H9 (cell line): ENCODE data around the gene IL10RA. TPM values are rescaled to one million over a fixed set of nuclear protein-coding genes. Genes with fewer than 3 reads are reported as not detected.

ENCODE experiments used
- DNase-seq: peaks from one replicate; pipeline ENCODE4 v3.0.0-alpha.2; 2017
- H2AFZ ChIP-seq: one replicate; pipeline ENCODE4 v1.6.1; 2013; ENCODE audit warnings: mild to moderate bottlenecking, low read length, control low read depth, moderate library complexity
- H2AK5ac ChIP-seq: 2 replicates; pipeline ENCODE4 v1.6.1; 2013; ENCODE audit warnings: low read length, control low read depth, mixed read lengths; ENCODE audit not compliant: insufficient read length
- H2BK120ac ChIP-seq: one replicate; pipeline ENCODE4 v1.6.1; 2013; ENCODE audit warnings: low read depth, mild to moderate bottlenecking, low read length, control low read depth, inconsistent platforms; ENCODE audit not compliant: poor library complexity, severe bottlenecking
- H2BK12ac ChIP-seq: 2 replicates; pipeline ENCODE4 v1.6.1; 2013; ENCODE audit warnings: low read length, control low read depth, mixed read lengths, low read depth; ENCODE audit not compliant: insufficient read length
- H2BK15ac ChIP-seq: 2 replicates; pipeline ENCODE4 v1.6.1; 2013; ENCODE audit warnings: low read depth, low read length, control low read depth
- H2BK20ac ChIP-seq: one replicate; pipeline ENCODE4 v1.6.1; 2013; ENCODE audit warnings: low read depth, mild to moderate bottlenecking, low read length, control low read depth, inconsistent platforms; ENCODE audit not compliant: poor library complexity, severe bottlenecking
- H2BK5ac ChIP-seq: 2 replicates; pipeline ENCODE4 v1.6.1; 2013; ENCODE audit warnings: low read length, control low read depth, mixed read lengths; ENCODE audit not compliant: insufficient read length
- H3K14ac ChIP-seq: 2 replicates; pipeline ENCODE4 v1.6.1; 2013; ENCODE audit warnings: low read length, control low read depth; ENCODE audit not compliant: insufficient read depth
- H3K18ac ChIP-seq: 2 replicates; pipeline ENCODE4 v1.6.1; 2013; ENCODE audit warnings: low read depth, mild to moderate bottlenecking, mixed read lengths, low read length, control low read depth; ENCODE audit not compliant: insufficient read length
- H3K23ac ChIP-seq: 2 replicates; pipeline ENCODE4 v1.6.1; 2013; ENCODE audit warnings: low read length, control low read depth, mixed read lengths, low read depth; ENCODE audit not compliant: insufficient read length
- H3K23me2 ChIP-seq: 2 replicates; pipeline ENCODE4 v1.6.1; 2013; ENCODE audit warnings: low read depth, mild to moderate bottlenecking, mixed read lengths, low read length, control low read depth; ENCODE audit not compliant: insufficient read length, poor library complexity, severe bottlenecking
- H3K27ac ChIP-seq: 2 replicates; pipeline ENCODE4 v1.5.1; 2013; ENCODE audit warnings: low read length, control low read depth, mixed read lengths, low read depth; ENCODE audit not compliant: insufficient read length
- H3K27me3 ChIP-seq: 2 replicates; pipeline ENCODE4 v1.6.1; 2013; ENCODE audit warnings: low read length, control low read depth, inconsistent platforms; ENCODE audit not compliant: insufficient read depth
- H3K4ac ChIP-seq: 2 replicates; pipeline ENCODE4 v1.6.1; 2013; ENCODE audit warnings: low read depth, mild to moderate bottlenecking, control low read depth, inconsistent platforms, low read length, moderate library complexity
- H3K4me1 ChIP-seq: 2 replicates; pipeline ENCODE4 v1.6.1; 2013; ENCODE audit warnings: low read length, control low read depth, inconsistent platforms; ENCODE audit not compliant: insufficient read depth
- H3K4me2 ChIP-seq: 2 replicates; pipeline ENCODE4 v1.6.1; 2013; ENCODE audit warnings: low read length, control low read depth, mixed read lengths; ENCODE audit not compliant: insufficient read length, insufficient read depth
- H3K56ac ChIP-seq: 2 replicates; pipeline ENCODE4 v1.6.1; 2013; ENCODE audit warnings: low read depth, mild to moderate bottlenecking, mixed read lengths, low read length, control low read depth; ENCODE audit not compliant: insufficient read length
- H3K79me1 ChIP-seq: 2 replicates; pipeline ENCODE4 v1.6.1; 2013; ENCODE audit warnings: low read depth, mild to moderate bottlenecking, moderate library complexity, low read length, control low read depth, inconsistent platforms; ENCODE audit not compliant: insufficient read depth, poor library complexity, severe bottlenecking
- H3K79me2 ChIP-seq: 2 replicates; pipeline ENCODE4 v1.6.1; 2013; ENCODE audit warnings: low read length, control low read depth, inconsistent platforms; ENCODE audit not compliant: insufficient read depth
- H3K9ac ChIP-seq: 2 replicates; pipeline ENCODE4 v1.6.1; 2013; ENCODE audit warnings: low read length, control low read depth, mixed read lengths; ENCODE audit not compliant: insufficient read length; ENCODE audit errors: extremely low read depth
- H3K9me3 ChIP-seq: one replicate; pipeline ENCODE4 v1.6.1; 2013; ENCODE audit warnings: low read depth, low read length, inconsistent platforms; ENCODE audit not compliant: control insufficient read depth
- H3T11ph ChIP-seq: one replicate; pipeline ENCODE4 v1.6.1; 2013; ENCODE audit warnings: mild to moderate bottlenecking, low read length, control low read depth, inconsistent platforms
- H4K20me1 ChIP-seq: one replicate; pipeline ENCODE4 v1.6.1; 2013; ENCODE audit not compliant: control insufficient read depth, insufficient read length, insufficient read depth
- H4K5ac ChIP-seq: 2 replicates; pipeline ENCODE4 v1.6.1; 2013; ENCODE audit warnings: low read depth, mild to moderate bottlenecking, mixed read lengths, low read length, control low read depth; ENCODE audit not compliant: insufficient read length
- H4K8ac ChIP-seq: replicated peaks from 2 replicates; pipeline ENCODE4 v1.6.1; 2013; ENCODE audit warnings: low read length, control low read depth, mixed read lengths, low read depth; ENCODE audit not compliant: insufficient read length
- H4K91ac ChIP-seq: 2 replicates; pipeline ENCODE4 v1.6.1; 2013; ENCODE audit warnings: low read depth, mild to moderate bottlenecking, moderate library complexity, mixed read lengths, low read length, control low read depth; ENCODE audit not compliant: insufficient read length
- H3K27ac Mint-ChIP-seq, 3 experiments: 2 replicates in 2 of 3; 3 replicates in 1 of 3; pipeline ENCODE4 v1.8.0; 2020 to 2021; ENCODE audit warnings: mixed read lengths in 3 of 3, mild to moderate bottlenecking in 1 of 3, moderate library complexity in 1 of 3
- H3K27me3 Mint-ChIP-seq: 2 replicates; pipeline ENCODE4 v1.8.0; 2021; ENCODE audit warnings: low read depth, mild to moderate bottlenecking, moderate library complexity, mixed read lengths
- H3K36me3 Mint-ChIP-seq, 3 experiments: 2 replicates in 2 of 3; 3 replicates in 1 of 3; pipeline ENCODE4 v1.8.0; 2020 to 2021; ENCODE audit warnings: low read depth in 3 of 3, mixed read lengths in 3 of 3; ENCODE audit not compliant: insufficient read depth in 1 of 3
- H3K4me1 Mint-ChIP-seq, 2 experiments: 2 replicates each; pipeline ENCODE4 v1.8.0; 2020; ENCODE audit warnings: mixed read lengths in 2 of 2
- H3K4me3 Mint-ChIP-seq, 2 experiments: 2 replicates in 1 of 2; 3 replicates in 1 of 2; pipeline ENCODE4 v1.8.0; 2020 to 2021; ENCODE audit warnings: mild to moderate bottlenecking in 2 of 2, mixed read lengths in 2 of 2, moderate library complexity in 1 of 2
- H3K9me3 Mint-ChIP-seq, 2 experiments: 2 replicates in 1 of 2; 3 replicates in 1 of 2; pipeline ENCODE4 v1.8.0; 2020; ENCODE audit warnings: mild to moderate bottlenecking in 2 of 2, mixed read lengths in 2 of 2, moderate library complexity in 1 of 2
- CTCF ChIP-seq: fragments of 200-600 bp; sonication (generic); conservative IDR thresholded peaks from 3 replicates; pipeline ENCODE4 v1.8.0; 2021; ENCODE audit warnings: antibody characterized with exemption, mild to moderate bottlenecking
- whole genome bisulfite sequencing: extraction: QIAGEN DNeasy Blood & Tissue Kit; methylation state at CpG from one replicate; pipeline ENCODE4 v1.1.7; 2013; ENCODE audit warnings: missing lambda C conversion rate, low lambda C conversion rate, mixed read lengths; ENCODE audit not compliant: insufficient read length; ENCODE audit errors: extremely low coverage; 5-methylcytosine and 5-hydroxymethylcytosine counted together
- total RNA-seq: library from RNA; stranded (reverse); gene quantifications from 2 replicates; pipeline ENCODE4 v1.2.1, GENCODE V29; 2021

The IL10RA gene
- total RNA-seq, 1 experiment from 2014 or later, result not detected

- Histone ChIP-seq H2BK12ac (no peak overlapping the region), H2BK20ac (no peak overlapping the region), H3K14ac (no peak overlapping the region; the same call in 1 of the 2 replicates), H3K4me1 (no peaks in the 10 kb centered on the region), H4K8ac (no peak overlapping the region), H2AFZ (no peak overlapping the region), H2BK120ac (no peak overlapping the region), H3K79me1 (no peaks in the 10 kb centered on the region), H2AK5ac (no peak overlapping the region), H2BK5ac (no peak overlapping the region), H3K27ac (no peak overlapping the region), H3K23me2 (no peaks in the 10 kb centered on the region), H3K4me2 (no peak overlapping the region), H2BK15ac (no peak overlapping the region), H3K9ac (no peak overlapping the region), H3K79me2 (no peaks in the 10 kb centered on the region), H3K4ac (no peak overlapping the region), H3K18ac (no peak overlapping the region), H4K91ac (no peak overlapping the region), H3K27me3 (no peaks in the 10 kb centered on the region), H4K20me1 (no peaks in the 10 kb centered on the region), H3T11ph (no peak overlapping the region), H3K23ac (no peak overlapping the region), H3K56ac (no peak overlapping the region), H4K5ac (no peak overlapping the region), H3K9me3 (no peaks in the 10 kb centered on the region)
- Mint-ChIP-seq H3K27me3 (peaks cover 5% of the 10 kb centered on the region), H3K27ac (no peak overlapping the region), H3K4me1 (peaks cover 2% of the 10 kb centered on the region in 2 experiments; a peak in 1 of 4 replicates), H3K4me3 (no peak overlapping the region), H3K9me3 (no peaks in the 10 kb centered on the region), H3K36me3 (no peaks in the 10 kb centered on the region)
- TF ChIP-seq CTCF, result no peak
- DNase-seq, result no peak
- WGBS, result no CpG with 5 or more reads among the region's 7 CpGs
These were observed 64.2 kb downstream of the IL10RA start for GRCh38 chr11:118050208-118050891.

Other genes with a start within 250 kb of the IL10RA start
- 0.15 and 0.42 TPM in 2 replicates for gene DSCAML1, start 189.2 kb upstream of the IL10RA start, total RNA-seq
- gene FXYD2, start 161.7 kb upstream of the IL10RA start, total RNA-seq, result 0.70 and 0.79 TPM in 2 replicates
- 16.3 and 18.3 TPM in 2 replicates for gene FXYD6, start 109.7 kb upstream of the IL10RA start, total RNA-seq
- 0.35 and 0.50 TPM in 2 replicates for gene TMPRSS13, start 57.0 kb upstream of the IL10RA start, total RNA-seq
- gene TMPRSS4, start 90.7 kb downstream of the IL10RA start, total RNA-seq, result not detected in 2 replicates
- not detected in 2 replicates for gene SMIM35, start 100.6 kb downstream of the IL10RA start, total RNA-seq
- gene SCN4B, start 166.4 kb downstream of the IL10RA start, total RNA-seq, result 1.6 and 1.9 TPM in 2 replicates
- not detected in 2 replicates for gene SCN2B, start 190.2 kb downstream of the IL10RA start, total RNA-seq
- gene JAML, start 238.6 kb downstream of the IL10RA start, total RNA-seq, result 0.35 and 0.48 TPM in 2 replicates